ENCODE measurements around the gene COLGALT1. TPM values are rescaled to one million over a fixed set of nuclear protein-coding genes. Genes with fewer than 3 reads are reported as not detected.

COLGALT1 gene
- total and polyA plus RNA-seq, 9 of the 15 experiments (the other 6 are each of a cell fraction or from before 2014, with no cell fraction given), result 4.9 to 119 (median 82.6) TPM

GRCh38 chr19:17626456-17627015, 71.1 kb downstream of the COLGALT1 start:
- WGBS (ENCODE audit: insufficient coverage, low coverage, missing lambda C conversion rate), result under 1% methylated on average over 7 of the region's 12 CpGs
- CTCF ChIA-PET (ENCODE audit: low intra/inter-chr PET ratio), result no interaction called here
- POLR2A ChIA-PET, result interaction anchor here (1.1 kb wide), 1 partner anchor 10 kb away, joined by 3 read pairs; no protein-coding TSS in a partner anchor
- TF ChIP-seq CTBP1 (IDR thresholded peaks at IDR 0.05; ENCODE audit: borderline replicate concordance), result no peak
- TF ChIP-seq, protein P1, sequence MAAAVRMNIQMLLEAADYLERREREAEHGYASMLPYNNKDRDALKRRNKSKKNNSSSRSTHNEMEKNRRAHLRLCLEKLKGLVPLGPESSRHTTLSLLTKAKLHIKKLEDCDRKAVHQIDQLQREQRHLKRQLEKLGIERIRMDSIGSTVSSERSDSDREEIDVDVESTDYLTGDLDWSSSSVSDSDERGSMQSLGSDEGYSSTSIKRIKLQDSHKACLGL (CRISPR knock-in tag; IDR thresholded peaks at IDR 0.05; ENCODE audit: borderline replicate concordance, poor library complexity, severe bottlenecking), result no peak
- TF ChIP-seq IFI16 (CRISPR knock-in tag; IDR thresholded peaks at IDR 0.05), result no peak
- TF ChIP-seq ETS2 (tag; IDR thresholded peaks at IDR 0.05; ENCODE audit: borderline replicate concordance, poor library complexity, severe bottlenecking), result no peak
- TF ChIP-seq CSDE1 (IDR thresholded peaks at IDR 0.05), result no peak
- TF ChIP-seq CBFA2T2 (conservative IDR thresholded peaks at IDR 0.05), result no peak
- no peak for TF ChIP-seq ZNF445 (CRISPR knock-in tag; IDR thresholded peaks at IDR 0.05; ENCODE audit: low read depth)
- TF ChIP-seq TFAM (CRISPR knock-in tag; conservative IDR thresholded peaks at IDR 0.05), result no peak
- no peak for TF ChIP-seq PCBP2 (IDR thresholded peaks at IDR 0.05; ENCODE audit: low read depth, low read length, poor library complexity, severe bottlenecking)
- no peak for TF ChIP-seq ZNF449 (CRISPR knock-in tag; IDR thresholded peaks at IDR 0.05)
- TF ChIP-seq FOXP1 (CRISPR knock-in tag; IDR thresholded peaks at IDR 0.05), result no peak
- in situ Hi-C loops (cut with MboI), result no loop called here
- intact Hi-C loops (cut with micrococcal nuclease), result no loop called here
- Histone ChIP-seq H3K4me3 (no peak overlapping the region), H3K27ac (ENCODE audit: extremely low read depth, low read depth, low read length) (no peak overlapping the region), H3K27me3 (ENCODE audit: control insufficient read depth in 2 of 2, insufficient read depth in 2 of 2, low read length in 2 of 2) (peaks cover 3 to 21% of the 10 kb centered on the region in 2 experiments; a peak in 3 of 5 replicates), H3K36me3 (ENCODE audit: control insufficient read depth, insufficient read depth, low read length) (no peaks in the 10 kb centered on the region), H2AFZ (ENCODE audit: low read depth, low read length) (no peak overlapping the region), H3K79me2 (ENCODE audit: control insufficient read depth, insufficient read depth, low read length) (no peaks in the 10 kb centered on the region), H3K9ac (ENCODE audit: insufficient read depth in 1 of 2, low read depth in 2 of 2, low read length in 2 of 2) (0 out of 4 replicates have a peak overlapping the region, but pooled peaks of 1 of the 2 experiments have one; percentile 28), H3K4me2 (ENCODE audit: insufficient read depth, low read length) (no peak overlapping the region), H3K9me3 (replicated peaks; ENCODE audit: control insufficient read depth, insufficient read depth, low read depth, low read length) (peaks cover 8% of the 10 kb centered on the region; the same call in 1 of the 2 replicates), H3K9me1 (ENCODE audit: control insufficient read depth, insufficient read depth, low read length) (no peaks in the 10 kb centered on the region), H4K20me1 (replicated peaks; ENCODE audit: control insufficient read depth, insufficient read depth, low read length) (no peaks in the 10 kb centered on the region; the same call in 1 of the 2 replicates), H3K4me1 (replicated peaks in 1 of 2; ENCODE audit: control insufficient read depth in 2 of 2, insufficient read depth in 2 of 2, low read length in 2 of 2) (peaks cover 0 to 6% of the 10 kb centered on the region in 2 experiments; a peak in 1 of 5 replicates)
- ATAC-seq (no peak), FAIRE-seq (no peak), DNase-seq (ENCODE audit: extremely low read depth in 1 of 4, low spot score in 3 of 4) (no peak)
- BruUV-seq (replicated peaks), result no TSS peak

All from K562 (cell line).